Measurements from ENCODE around the gene U2SURP.
"Not testable (repeated sequence)": the region's sequence is repeated elsewhere in the genome, so short reads cannot be mapped to it uniquely, and the experiment has no call there.

U2SURP gene

DNA sequence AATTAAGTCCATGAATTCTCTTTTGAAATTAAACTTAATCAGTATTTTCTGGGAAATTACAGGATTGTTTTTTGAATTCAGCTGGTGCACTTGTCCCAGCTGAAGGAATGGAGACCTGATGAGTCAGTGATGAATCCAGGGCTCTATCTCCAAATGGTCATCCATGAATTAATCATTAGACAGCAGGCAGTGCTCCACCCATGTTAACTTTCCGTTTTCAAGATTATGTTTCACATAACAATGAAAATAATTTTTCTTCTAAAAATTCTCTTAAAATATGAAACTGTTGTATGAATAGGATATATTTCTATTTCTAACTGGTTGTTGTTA, 24.0 kb upstream of the U2SURP start:
- no peak for DNase-seq

DNA sequence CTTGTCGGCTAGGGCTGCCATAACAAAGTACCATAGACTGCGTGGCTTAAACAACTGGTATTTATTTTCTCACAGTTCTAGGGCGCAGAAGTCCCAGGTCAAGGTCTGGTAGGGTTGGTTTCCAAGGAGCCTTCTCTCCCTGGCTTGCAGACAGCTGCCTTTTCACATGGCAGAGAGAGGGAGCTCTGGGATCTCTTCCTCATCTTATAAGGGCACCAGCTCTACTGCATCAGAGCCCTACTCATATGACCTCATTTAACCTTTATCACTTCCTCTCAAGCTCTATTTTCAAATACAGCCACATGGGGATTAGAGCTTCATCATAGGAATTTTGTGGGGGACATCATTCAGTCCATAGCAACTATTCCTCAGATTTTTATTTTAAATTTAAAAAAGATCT, 20.3 kb upstream of the U2SURP start:
- DNase-seq, result no peak

DNA sequence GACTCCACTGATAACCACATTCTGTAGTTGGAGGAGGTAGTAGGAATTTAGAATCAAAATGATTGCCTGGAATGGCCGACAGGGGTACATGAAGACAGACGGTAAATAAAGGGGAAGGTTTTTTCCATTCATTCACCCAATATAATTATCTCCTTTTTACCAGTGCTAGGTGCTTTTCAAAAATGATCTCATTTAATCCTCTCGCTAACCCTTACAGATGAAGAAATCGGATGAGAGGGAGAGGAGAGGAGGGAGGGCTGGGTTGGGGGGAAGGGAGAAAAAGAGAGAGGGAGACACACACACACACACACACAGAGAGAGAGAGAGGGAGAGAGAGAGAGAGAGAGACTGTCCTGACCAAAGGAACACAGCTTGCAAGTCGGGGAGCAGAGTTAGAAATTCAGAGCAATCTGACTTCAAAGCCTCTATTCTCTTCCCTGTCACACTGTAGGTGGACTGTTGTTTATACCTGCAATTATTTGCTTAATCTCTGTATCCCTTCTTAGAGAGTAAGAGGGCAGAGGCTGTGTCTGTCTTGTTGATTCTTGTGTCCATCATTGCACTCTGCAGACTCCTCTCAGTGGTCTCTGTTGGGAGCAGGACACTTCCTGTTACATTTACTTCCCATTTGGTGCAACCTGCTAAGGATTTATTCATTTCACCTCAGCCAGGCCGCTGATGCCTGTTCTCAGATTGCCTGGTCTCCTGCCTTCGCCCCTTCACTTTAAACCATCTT, 19.2 kb upstream of the U2SURP start:
- DNase-seq, result no peak

DNA sequence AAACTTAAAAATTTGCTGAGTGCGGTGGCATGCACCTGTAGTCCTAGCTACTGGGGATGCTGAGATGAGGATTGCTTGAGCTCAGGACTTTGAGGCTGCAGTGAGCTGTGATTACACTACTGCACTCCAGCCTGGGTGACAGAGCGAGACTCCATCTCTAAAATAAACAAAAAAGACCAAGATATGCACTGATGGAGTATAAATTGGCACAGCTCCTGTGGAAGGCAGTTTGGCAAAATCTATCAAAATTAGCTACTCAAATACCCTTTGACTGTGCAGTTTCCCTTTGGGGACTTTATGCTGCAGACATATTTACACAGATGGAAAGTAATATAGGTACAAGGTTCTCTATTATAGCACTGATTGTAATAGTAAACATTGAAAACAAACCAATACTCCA, 18.1 kb upstream of the U2SURP start:
- no peak for DNase-seq

DNA sequence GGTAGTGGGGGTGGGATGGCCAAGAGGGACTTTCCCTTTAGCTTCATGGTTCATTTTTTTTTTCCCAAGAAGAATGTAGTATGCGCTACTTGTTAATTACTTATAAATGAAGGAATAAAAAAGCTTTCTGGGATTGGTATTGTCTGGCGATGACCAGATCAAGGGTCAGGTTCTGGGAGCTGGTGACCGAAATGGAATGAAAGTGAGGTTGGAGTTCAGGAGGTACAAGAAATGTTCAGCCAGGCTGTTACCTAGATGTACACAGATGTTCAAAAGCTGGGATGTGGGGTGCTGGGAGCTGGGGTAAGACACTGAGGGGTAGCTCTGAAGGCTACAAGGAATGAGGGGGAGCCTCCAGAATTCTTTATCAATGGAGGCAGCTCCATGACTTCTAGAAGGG, 17.1 kb upstream of the U2SURP start:
- no peak for DNase-seq

DNA sequence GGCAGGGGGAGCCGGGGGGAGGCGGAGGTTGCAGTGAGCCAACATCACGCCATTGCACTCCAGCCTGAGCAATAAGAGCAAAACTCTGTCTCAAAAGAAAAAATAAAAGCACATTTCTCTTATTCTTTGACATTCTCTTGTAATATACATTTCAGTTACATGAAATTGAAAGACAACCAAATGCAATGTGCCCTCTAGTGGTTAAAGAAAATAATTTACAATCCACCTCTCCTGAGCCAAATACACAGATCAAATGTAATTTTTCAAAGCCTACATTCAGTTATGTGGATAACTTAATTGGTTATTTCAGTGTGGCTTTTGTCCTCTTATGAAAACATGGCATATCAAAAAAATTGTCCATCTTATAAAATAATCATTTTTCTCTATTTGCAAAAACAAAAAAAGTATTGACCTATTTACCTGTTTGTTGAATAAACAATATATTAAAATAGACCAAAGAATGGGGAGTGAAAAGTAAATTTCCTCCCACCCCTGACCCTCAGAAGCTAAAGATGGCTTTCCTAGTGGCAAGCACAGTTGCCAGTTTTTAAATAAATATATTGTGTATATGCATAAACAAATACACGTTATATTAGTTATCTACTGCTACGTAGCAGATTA, 14.2 kb upstream of the U2SURP start:
- DNase-seq, result peak; percentile 80

DNA sequence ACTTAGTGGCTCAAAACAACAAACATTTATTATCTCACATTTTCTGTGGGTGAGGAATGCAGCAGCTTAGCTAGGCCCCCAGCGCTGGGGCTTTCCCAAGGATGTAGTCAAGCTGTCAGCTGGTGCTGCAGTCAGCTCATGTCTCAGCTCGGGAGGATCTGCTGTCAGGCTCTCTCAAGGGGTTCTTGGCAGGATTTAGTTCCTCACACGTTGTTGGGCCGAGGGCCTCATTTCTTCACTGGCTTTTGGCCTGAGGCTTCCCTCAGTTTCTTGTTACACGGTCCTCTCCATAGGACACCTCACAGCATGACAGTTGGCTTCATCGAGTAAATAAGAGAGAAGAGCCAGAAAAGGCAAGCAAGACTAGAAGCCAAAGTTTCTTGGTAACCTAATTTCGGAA, 13.7 kb upstream of the U2SURP start:
- no peak for DNase-seq

DNA sequence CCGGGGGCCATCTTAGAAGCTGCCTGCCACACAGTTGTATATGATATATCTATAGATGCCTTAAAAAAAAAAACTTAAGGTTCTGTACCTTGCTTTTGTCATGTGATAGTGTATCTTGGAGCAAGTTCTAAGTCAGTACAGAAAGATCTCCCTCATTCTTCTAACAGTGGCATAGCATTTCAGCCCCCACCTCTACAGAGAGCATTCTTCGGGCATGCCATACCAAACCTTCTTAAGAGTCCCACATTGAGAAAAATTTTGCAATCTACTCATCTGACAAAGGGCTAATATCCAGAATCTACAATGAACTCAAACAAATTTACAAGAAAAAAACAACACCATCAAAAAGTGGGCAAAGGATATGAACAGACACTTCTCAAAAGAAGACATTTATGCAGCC, 13.1 kb upstream of the U2SURP start:
- not testable (repeated sequence) for DNase-seq

DNA sequence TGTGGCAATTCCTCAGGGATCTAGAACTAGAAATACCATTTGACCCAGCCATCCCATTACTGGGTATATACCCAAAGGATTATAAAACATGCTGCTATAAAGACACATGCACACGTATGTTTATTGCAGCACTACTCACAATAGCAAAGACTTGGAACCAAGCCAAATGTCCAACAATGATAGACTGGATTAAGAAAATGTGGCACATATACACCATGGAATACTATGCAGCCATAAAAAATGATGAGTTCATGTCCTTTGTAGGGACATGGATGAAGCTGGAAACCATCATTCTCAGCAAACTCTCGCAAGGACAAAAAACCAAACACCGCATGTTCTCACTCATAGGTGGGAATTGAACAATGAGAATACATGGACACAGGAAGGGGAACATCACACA, 12.5 kb upstream of the U2SURP start:
- DNase-seq, result not testable (repeated sequence)

DNA sequence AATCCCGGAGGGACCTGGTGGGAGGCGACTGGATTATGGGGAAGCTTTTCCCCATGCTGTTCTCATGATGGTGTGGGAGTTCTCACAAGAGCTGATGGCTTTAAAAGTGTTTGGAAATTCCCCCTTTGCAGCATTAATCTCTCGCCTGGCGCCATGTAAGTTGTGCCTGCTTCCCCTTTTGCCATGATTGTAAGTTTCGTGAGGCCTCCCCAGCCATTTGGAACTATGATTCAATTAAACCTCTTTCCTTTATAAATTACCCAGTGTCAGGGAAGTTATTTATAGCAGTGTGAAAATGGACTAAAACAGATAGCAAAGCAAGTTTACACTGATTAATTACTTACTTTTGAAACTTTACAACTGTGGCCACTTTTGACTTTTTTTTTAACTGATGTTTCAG, 10.6 kb upstream of the U2SURP start:
- no peak for DNase-seq

DNA sequence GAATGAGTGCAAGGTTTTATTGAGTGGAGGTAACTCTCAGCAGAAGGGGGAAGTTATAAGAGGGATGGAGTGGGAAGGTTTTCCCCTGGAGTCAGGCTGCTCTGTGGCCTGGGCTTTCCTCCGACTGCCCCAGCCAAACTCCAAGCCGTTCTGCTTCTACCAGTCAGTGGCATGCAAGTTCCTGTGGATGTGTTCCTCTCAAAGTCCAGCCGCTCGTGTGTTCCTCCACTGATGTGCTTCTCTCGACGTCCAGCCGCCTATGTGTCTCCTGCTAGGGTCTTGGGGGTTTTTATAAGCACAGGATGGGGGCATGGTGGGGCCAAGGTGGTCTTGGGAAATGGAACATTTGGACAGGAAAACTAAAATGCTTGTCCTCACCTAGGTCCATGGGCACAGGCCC, 9.0 kb upstream of the U2SURP start:
- no peak for DNase-seq

DNA sequence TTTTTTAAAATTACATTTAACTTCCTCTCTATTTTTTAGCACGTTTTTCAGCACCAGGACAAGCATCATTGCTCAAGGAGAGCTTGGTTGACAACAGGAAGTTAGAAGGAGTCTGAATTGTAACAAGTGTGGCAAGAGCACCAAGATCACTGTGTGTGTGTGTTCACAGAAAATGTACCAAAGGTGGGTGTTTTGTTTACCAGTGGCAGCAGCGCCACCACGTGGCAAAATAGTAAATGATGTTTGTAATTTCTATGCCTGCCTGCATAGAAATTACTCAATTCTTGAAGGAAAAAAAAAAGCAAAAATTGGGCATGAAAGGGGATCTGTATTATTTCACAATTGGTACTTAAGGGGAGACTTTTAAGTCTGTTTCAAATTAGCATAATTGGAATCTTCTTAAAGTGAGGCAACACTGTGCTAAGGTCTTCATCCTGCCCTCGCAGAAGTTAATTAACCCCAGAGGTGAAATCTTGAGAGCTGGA, 7.4 kb upstream of the U2SURP start:
- peak; percentile 76 for DNase-seq

DNA sequence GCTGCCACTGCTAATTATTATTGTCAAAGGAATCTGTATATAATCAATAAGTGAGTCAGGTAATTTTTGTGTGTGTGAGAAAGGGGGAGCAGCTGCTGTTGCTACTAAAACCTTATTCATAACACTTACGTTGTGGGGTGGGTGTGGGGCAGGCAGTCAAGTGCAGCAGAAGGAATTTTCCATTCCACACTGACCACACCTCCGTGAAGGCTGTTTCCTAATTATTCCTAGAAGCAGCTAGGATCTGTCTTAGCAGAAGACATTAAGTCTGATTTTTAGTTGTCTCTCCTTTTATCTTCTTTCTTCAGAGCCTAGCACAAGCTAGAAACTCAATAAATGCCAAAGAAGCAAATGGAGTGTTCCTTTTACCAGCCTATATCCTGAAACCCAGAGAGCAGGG, 4.0 kb upstream of the U2SURP start:
- no peak for DNase-seq

DNA sequence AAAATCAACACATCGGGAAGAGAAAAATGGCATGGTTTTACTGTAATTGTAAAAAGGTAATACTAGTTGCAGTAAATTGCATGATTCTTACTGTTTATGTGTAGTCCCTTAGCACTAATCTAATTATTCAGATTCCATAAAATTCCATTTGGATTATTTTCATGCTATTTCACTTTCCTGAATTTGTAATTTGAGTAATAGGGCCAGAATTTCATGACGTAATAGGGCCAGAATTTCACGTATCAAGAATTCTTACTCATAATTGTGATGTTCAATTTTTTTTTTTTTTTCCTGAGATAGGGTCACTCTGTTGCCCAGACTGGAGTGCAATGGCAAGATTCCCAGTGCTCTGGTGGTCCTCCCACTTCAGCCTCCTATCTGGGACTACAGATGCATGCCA, 2.9 kb upstream of the U2SURP start:
- DNase-seq, result no peak

DNA sequence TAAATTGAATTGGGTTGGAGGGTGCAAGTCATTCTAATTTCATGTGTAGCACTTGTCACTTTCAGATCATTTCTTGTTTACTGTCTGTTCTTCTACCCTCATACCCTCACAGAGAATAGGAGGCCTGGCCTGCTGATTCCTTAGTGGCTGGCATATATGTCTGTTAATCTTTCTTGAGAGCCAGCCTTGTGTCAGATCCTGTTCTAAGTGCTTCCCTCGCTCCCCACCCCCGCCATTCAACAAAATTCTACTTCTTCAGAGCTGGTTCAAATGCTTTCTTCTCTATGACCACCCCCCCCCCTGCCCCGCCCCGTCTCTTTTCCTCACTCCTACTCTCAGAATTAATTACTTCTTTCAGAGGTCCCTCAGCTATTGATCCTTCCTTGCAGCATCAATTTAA, 1.5 kb upstream of the U2SURP start:
- no peak for DNase-seq

DNA sequence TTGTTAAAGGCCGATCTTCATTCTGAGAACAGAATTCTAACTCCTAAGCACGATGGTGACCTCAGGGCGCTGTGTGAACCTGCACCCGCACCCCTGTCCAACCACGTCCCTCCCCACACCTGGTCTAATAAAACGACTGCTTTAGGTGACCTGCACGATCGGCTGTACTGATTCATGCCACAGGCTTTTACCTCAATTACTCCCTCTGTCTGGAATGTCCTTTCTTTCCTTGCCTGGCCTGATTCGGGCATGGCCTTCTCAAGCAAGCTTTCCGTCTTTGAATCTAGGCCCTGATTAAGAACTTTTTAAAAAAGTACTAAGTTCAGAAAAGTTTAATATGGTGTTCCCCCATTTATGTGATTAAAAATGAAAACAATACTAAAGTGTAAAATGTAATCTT, 842 bp upstream of the U2SURP start:
- DNase-seq, result no peak

DNA sequence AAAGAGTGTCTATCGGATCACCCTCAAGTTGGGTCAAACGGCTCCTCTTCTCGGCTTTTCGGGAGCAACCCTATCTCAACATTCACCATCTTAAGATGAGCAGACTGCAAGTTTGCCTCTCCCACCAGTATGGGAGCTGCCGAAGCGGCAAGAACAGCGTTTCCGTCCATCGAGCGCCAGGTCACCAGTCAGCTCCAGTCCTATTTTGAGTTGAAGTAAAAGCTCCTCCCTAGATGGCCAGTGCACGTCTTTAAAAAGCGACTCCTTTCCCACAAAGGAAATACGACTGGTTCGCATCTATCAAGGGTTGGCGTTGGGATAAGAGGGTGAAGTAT, 369 bp upstream of the U2SURP start:
- no peak for DNase-seq

DNA sequence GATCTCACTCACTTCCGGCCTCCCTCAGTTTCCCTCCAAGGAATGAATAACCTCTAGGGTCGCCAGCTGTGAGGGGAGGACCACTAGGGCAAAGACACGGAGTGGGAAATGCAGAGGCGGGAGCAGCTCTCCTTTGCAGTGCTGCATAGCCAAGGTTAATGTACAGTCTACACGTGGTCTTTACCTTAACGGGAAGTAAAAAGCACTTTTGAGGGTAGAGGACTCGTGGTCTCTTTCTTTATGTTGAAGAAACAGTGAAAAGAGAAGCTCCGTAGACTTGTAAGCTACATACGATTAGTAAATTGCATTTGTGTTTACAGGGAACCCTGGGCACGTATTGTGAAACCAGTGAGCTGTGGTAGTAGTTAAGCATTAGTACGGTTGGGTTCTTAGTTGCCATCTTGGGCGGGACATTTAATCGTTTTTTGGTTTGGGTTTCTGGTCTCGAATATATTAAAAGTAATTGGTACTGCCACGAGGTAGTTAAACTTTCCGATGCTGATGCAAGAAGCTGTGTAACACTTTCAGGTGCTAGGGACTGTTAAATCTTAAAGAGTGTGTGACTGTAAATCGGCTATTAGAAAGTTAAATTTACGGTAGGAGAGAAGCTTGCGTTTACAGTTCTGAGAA, 828 bp downstream of the U2SURP start:
- DNase-seq, result peak; percentile 69

DNA sequence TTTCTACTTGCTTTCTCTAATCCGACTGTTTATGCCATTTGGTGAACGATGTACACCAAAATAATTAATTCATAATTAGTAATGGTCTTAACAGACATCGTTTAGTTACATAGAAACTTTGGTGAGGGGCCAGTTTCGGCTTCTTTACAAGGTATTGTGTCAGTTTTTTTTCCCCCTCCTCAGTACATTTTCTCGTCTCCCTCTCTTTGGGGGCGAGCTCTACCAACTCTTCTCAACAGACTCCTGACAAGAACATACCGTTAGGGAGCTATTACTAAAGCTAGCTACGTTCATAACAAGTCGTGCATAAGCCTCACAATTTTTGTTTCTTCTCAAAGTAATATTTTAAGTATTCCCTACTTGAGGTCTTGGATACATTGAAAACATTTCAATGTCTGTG, 1.4 kb downstream of the U2SURP start:
- DNase-seq, result no peak

DNA sequence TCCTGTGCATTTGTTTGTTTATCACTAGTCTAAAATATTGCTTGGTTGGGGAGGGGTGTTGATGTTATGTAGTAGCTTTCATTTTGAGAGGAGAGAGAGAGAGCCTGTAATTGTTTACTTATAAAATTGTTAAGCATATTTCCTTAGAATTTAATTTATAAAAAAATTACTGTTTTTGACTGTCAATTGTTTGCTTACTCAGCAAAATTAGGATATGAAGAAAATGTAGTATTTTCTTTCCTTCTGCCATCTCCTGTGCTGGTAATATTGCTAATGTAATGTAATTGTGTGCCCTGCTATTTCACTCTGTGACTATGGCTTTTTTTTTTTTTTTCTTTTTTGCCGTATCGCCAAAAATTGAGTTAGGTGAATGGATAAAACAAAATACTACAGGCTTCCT, 3.5 kb downstream of the U2SURP start:
- no peak for DNase-seq

DNA sequence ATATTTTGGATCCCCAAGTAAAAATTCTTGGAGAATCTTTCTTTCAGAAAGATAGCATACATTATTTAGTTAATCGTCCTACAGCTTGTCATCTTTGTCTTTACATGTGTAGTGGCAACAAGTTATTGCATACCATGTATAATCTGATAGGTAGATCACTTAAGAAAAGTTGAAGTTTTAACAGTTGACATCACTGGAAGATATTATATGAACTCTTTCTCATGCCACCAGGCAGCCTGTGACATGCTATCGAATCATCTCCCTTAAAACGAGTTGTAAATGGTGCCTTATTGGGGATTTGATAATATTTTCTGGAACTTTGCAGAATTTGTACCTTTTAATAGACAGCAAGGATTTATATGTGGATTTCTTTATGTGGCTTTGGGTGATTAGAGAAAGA, 8.7 kb downstream of the U2SURP start:
- no peak for DNase-seq

DNA sequence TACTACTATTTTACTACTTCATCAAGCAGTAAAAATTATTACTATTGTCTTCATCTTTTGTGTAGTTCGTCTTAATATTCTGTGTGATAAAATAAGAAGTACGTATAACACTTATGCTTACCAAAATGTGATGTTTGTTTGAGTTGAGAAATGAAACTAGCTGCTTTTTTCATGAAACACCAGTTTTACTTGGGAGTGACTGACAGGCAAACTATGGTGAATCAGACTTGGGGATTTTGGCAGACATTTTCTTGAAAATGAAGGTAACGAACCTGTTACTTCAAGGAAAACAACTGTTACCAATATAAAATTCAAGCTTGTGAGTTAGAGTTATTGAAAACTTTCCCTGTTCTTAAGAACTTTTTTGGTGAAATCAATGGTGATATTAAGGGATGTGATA, 10.3 kb downstream of the U2SURP start:
- no peak for DNase-seq

DNA sequence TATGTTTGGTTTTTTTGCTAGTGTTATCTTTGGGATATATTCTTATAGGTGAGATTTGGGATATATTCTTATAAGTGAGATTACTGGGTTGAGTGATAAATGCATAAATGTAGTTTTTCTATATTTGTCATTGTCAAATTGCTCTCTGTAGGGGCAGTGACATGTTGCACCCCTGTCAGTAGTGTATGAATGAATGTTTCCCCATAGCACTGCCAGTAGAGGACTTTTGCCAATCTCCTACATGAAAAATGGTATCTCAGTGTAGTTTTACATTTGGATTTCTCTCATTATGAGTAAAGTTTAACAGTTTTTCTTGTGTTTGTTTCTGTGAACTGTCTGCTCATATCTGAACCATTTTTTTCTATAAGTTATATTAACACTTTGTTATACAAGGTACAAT, 13.6 kb downstream of the U2SURP start:
- DNase-seq, result no peak

DNA sequence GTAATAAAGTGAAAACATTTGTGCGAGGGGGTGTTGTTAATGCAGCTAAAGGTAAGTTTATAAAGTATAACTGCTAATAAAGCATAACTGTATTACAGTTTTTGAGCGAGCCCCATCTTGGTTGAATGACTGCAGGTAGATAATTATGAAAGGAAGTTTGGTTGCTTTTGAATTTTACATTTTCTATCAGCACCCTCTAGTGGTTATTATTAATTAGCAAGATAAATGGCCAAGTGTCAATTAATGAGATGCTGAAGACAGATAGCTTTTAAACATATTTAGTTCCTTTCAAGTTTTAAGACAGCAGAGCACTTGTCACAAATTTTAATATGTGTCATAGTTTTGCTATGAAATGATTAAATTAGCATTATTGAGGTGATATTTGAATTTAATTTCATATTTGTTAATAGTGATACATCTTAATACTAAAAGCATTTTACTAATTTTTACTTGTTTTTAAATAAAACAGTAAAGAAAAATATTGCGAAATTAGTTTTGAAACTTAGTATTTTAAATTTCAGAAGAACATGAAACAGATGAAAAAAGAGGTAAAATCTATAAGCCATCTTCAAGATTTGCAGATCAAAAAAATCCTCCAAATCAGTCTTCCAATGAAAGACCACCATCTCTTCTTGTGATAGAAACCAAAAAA, 15.1 kb downstream of the U2SURP start:
- peak; percentile 24 for DNase-seq
